ENCODE results near the gene KAT2B.
A peak's percentile ranks its signal among the peaks of the same experiment; 100 is the strongest.

Gene KAT2B

GRCh38 chr3:20066850-20067617, 26.8 kb downstream of the KAT2B start:
- no peak for DNase-seq

DNA sequence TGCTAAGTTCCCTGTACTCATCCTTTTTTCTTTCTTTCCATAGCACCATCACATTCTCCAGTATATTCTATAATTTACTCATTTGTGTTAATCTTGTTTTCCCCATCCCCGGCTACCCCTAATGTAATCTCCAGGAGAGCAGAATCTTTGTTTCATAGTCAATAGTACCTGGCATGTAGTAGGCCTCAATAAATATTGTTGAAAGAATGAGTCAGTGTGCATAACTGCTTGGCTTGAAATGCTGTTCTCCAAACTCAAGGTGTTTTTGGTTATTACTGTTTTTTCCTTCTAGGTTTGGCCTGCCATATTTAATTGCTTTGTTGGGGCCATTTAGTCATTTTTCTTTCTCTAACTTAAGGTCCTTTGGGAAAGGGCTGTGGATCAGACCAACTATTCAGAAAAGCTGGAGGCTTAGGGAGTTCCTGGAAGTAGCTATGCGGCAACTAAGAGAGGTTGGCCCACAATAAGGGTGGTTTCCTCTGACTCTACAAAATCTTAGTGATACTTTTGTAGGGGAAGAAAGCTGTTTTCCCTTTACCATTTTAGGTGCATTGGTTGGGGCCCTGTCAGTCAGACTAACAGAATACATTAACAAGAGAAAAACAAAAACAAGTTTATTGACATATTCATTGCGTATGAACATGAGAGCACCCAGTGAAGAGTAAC, 28.4 kb downstream of the KAT2B start:
- no peak for DNase-seq

DNA sequence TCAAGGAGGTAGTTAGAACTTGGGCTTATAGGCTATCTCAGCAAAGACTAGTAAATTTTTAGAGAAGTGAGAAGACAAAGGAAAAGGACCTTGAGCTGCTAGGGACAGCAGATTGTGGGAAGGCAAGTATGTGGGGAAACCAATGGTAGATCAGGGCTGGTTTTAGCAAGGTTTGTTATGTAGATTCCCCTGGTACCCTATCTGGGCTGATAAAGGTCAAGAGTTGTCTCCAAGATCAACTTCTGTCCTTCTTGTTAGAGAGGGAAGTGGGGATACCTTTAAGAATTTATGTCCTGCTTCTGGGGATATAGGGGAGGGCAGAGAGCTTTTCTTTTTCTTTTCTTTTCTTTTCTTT, 28.9 kb downstream of the KAT2B start:
- no peak for DNase-seq

DNA sequence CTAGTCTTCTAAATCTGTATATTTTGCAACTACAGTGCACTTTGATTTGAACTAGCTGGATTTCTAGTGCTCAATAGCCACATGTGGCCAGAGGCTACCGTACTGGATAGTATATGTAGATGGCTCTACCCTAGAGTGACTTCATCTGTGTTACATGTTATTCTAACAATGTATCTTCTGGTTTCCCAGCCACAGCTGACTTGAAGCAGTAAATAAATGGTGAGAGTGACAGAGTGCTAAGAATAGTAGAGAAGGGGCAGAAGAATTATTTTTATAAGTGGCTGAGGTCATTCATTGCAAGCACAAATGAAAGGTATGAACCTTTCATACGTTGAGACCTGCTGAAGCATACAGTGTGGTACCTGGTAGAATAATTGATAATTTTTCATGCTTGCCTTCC, 30.9 kb downstream of the KAT2B start:
- no peak for DNase-seq

- no peak for DNase-seq
These were observed 32.2 kb downstream of the KAT2B start for GRCh38 chr3:20072422-20072821.

GRCh38 chr3:20073068-20073467, 32.8 kb downstream of the KAT2B start:
- DNase-seq: no peak

GRCh38 chr3:20073683-20074082, 33.4 kb downstream of the KAT2B start:
- DNase-seq: no peak

GRCh38 chr3:20074226-20075063, 34.2 kb downstream of the KAT2B start:
- no peak for DNase-seq

GRCh38 chr3:20075197-20075596, 35.0 kb downstream of the KAT2B start:
- DNase-seq: no peak

- DNase-seq: no peak
These were observed 36.2 kb downstream of the KAT2B start for GRCh38 chr3:20076296-20076997.

GRCh38 chr3:20077068-20077467, 36.8 kb downstream of the KAT2B start:
- DNase-seq: no peak

DNA sequence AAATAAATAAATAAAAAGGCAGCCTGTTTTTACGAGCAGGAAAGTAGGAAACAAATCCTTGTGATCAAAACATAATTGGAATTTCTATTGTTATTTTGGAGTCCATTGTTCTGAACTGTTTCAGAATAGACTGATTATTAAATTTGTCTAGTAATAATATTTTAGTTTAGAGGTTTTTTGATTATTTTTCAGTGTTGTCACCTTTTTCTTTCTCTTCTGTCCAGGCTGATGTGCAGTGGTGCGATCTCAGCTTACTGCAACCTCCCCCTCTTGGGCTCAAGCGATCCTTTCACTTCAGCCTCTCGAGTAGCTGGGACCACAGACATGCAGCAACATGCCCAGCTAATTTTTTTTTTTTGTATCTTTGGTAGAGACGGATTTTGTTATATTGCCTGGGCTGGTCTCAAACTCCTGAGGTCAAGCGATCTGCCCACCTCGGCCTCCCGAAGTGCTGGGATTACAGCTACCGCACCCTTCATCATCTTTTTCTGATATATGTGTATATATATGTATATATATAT, 38.0 kb downstream of the KAT2B start:
- no peak for DNase-seq

DNA sequence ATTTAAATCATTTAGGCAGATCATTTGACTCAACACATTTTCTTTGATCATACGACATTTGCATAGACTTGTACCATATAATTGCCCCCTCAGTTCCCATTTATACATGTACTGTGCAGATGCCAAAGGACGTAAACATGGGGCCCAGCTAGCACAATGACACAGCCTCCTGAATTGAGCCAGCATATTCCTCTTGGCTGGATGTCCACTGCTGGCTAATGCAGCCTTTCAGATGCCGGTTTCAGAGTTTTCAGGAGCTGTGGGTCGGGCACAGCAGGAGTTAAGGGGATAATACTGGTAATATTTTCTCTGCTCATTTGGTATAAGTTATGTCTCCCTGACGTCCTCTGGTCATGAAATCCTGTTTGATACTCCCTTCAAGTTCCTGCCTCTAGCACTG, 39.4 kb downstream of the KAT2B start:
- DNase-seq: no peak

DNA sequence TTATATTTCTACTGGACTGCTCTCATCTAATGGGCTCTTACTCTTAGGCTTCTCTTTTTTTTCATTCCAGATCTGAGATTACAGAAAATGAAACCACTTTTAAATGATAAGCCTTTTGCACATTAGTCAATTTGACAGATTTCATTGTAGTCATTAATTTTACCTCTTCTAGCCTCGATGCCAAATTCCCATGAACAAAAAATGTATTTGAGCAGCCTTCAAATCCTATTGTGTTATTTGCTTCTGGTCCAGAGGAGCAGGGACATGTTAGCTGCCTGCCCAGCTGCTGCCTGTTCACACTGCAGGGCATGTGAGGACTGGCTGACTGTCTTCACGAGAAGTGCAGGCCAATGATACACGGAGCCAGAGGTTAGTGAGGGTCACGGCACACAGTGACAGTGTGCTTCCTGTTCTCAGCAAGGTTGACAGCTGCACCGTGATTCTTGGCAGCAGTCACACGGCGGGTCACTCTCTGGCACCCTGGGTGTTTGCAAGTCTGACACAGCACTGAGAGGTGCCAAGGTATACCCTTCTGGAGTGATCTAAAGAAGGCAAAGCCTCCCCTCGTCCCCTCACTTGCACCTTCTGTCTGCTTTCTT, 40.8 kb downstream of the KAT2B start:
- peak; percentile 30 for DNase-seq

DNA sequence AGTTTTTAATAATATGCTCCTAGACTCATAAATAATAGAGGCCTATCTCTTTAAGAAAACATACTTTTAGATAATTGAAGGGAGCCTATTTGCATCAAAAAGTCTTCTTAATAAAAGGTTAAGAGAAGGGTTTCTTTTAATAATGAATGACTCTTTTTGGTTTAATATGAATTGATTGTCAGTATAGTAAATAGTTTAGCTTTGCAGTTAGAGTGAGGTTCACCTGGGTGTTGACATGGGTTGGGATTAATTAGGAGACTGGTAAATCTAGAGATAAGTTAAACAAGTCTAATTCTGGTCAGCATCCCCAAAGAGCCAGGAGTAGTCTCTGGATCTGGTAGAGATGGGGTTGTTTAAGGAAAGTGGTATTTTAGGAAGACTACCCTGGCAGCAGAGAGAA, 43.0 kb downstream of the KAT2B start:
- DNase-seq: no peak

DNA sequence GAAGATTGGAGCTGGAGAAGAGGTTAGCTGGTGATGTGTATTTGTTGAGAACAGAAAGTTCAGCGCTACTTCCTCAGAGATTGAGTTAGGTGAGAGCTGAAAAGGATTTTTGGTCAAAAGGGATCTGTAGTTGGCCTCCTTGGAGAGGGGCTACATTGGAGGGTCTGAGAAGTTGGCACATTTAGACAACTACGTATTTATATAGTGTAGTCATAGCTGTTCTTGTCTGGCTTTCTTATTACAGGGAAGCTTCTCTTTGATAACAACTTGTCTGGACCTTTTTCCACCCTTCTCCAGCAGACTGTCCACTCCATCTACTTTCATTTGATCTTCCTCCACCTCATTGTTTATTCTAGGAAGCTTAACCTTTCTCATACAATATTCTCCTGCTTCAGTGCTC, 43.7 kb downstream of the KAT2B start:
- no peak for DNase-seq

DNA sequence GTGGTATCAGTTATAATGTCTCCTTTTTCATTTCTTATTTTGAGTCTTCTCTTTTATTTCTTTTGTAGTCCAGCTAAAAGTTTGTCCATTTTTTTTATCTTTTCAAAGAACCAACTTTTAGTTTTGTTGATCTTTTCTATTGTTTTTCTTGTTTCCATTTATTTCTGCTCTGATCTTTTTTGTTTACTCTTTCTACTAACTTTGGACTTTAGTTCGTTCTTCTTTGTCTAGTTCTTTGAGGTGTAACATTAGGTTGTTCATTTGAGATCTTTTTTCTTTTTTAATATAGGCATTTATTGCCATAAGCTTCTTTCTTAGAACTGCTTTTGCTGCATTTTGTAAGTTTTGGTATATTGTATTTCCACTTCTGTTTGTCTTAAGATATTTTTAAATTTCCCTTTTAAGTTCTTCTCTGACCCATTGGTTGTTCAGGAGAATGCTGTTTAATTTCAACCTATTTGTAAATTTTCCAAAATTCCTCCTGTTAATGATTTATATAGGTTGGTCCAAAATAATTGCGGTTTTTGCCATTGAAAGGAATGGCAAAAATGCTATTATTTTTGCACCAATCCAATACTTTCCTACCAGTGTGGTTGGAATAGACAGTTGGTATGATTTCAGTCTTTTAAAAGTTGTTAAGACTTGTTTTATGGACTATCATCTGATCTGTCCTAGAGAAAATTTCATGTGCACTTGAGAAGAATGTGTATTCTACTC, 51.2 kb downstream of the KAT2B start:
- no peak for DNase-seq

GRCh38 chr3:20095470-20095869, 55.2 kb downstream of the KAT2B start:
- DNase-seq: no peak

- DNase-seq: no peak
These were observed 56.0 kb downstream of the KAT2B start for GRCh38 chr3:20096135-20096685.

DNA sequence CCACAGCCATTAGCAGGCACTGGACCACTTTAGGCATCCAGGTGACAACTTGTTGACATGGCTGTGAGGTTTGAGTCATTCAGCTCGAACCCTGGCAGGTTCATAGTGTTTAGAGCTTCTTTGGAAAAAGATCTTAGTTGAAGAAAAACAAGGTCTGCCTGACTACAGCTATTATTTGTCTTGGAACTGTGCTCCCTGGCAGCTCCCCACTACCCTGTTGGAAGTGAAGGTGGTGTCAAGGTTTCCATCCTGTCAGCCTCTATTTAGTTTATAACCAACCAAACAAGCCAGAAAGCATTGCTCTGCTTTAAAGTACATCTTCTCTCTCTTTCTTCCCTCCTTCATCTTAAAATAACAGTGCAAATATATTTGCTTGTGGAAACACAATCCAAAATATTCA, 56.8 kb downstream of the KAT2B start:
- DNase-seq: no peak

- DNase-seq: no peak
These were observed 58.8 kb downstream of the KAT2B start for GRCh38 chr3:20099060-20099459.

DNA sequence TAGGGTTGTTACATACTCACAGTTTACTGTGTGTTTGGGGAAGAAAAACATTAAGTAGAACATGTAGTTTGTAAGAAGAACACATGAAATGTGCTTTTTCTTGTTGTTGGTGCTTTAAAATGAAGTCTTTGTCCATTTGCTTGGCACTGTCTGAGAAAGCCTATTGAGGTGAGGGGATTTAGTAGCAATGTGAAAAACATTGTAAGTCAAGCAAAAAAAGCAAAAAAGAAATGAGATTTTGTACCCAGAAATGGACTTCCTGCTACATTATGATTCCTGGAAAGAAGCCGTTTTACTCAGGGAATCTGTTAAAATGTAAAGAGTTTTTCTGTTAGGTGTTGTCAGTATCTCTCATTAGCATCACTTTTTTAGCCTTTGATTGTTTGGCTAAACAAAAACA, 59.9 kb downstream of the KAT2B start:
- no peak for DNase-seq

Data from activated gamma-delta T cell treated with Interleukin-2 at 50 U/mL for 16 hours (primary cell).